ENCODE measurements around the gene KRTAP5-3.

DNA sequence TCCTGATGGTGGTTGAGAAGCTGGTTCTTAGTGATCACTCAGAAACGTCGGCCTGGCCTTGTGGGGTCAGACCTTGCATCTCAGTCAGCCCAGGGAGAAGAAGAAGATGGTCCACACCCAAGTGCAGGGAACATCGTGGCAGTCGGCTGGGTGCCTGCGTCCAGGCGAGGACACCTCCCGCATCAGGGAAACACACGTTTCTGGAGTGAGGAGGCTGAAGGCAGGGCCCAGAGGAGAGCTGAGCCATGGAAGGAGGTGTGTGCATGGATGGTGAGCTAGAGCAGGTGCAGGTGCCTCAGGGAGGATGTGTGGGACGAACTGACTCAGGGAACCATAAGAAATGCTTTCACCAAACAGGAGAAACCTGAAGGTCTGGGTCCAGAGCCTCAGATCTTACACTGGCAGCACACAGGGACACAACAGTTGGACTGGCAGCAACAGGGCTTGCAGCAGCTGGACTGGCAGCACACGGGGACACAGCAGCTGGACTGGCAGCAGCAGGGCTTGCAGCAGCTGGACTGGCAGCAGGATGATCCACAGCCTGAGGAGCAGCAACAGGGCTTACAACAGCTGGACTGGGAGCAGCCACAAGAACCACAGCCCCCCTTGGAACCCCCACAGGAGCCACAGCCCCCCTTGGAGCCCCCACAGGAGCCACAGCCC is 10.8 kb downstream of the KRTAP5-3 start:
- TF ChIP-seq FOXM1 (IDR thresholded peaks at IDR 0.05; ENCODE audit: borderline replicate concordance) (no peak), NFRKB (IDR thresholded peaks at IDR 0.05) (no peak), SP1 (IDR thresholded peaks at IDR 0.05) (no peak)

Measured in HEK293T (cell line).